ENCODE data around the gene RIPPLY2.
"Not testable (repeated sequence)": the region's sequence is repeated elsewhere in the genome, so short reads cannot be mapped to it uniquely, and the experiment has no call there.

The RIPPLY2 gene, protein sequence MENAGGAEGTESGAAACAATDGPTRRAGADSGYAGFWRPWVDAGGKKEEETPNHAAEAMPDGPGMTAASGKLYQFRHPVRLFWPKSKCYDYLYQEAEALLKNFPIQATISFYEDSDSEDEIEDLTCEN

DNA sequence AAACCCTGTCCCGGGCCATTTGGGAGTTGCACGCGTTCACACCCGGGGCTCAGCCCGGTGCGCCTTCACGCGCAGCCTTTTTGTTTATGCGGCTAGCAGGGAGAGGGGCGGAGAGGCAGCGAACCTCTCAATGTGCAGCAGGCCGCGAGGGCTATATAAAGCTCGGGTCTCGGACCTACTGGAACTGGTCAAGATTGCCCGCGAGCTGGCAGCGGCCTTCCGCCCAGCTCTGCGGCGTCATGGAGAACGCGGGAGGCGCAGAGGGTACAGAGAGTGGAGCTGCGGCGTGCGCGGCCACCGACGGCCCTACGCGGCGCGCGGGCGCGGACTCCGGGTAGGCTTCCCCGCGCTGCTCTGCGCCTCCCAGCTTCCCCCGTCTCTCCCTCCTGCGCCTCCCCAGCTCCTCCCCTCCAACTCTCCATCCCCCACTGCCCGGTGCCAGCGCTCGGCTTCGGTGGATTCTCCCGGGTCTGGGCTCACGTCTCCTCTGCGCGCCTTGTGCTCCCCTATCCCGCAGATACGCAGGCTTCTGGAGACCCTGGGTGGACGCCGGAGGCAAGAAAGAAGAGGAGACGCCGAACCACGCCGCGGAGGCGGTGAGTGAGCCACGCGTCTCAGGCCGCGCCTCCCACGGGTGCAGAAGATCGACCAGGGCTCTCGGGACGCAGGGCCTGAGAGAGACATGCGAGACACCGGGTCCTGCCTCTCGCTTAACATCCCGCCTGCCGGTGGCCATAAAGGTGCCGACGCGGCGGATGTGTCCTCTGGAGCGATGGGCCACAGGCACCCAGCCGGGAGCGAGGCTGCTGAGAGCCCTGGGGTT is at the start of gene RIPPLY2:
RIPPLY2 (plus strand) TSS at position 183 of the 823 bp plus-strand sequence; CDS start at position 240, 57 bp downstream.
- DNase-seq (ENCODE audit: low spot score): no peak

GRCh38 chr6:83803492-83803891 is 49.7 kb upstream of the RIPPLY2 start:
- not testable (repeated sequence) for FAIRE-seq; DNase-seq (ENCODE audit: low spot score)

More for the DNA sequence above, at the start of gene RIPPLY2:
- FAIRE-seq: no peak

GRCh38 chr6:83804886-83805285 is 48.3 kb upstream of the RIPPLY2 start:
- DNase-seq (ENCODE audit: low spot score): no peak
- no peak for FAIRE-seq

- DNase-seq (ENCODE audit: low spot score) (no peak), FAIRE-seq (no peak)
Observed at GRCh38 chr6:83808005-83808404, 45.2 kb upstream of the RIPPLY2 start.

- no peak for FAIRE-seq
Observed at GRCh38 chr6:83808926-83809325, 44.2 kb upstream of the RIPPLY2 start.

GRCh38 chr6:83812595-83812994 is 40.6 kb upstream of the RIPPLY2 start:
- DNase-seq (ENCODE audit: low spot score): no peak
- FAIRE-seq: no peak

More at GRCh38 chr6:83808926-83809325, 44.2 kb upstream of the RIPPLY2 start:
- DNase-seq (ENCODE audit: low spot score): no peak

DNA sequence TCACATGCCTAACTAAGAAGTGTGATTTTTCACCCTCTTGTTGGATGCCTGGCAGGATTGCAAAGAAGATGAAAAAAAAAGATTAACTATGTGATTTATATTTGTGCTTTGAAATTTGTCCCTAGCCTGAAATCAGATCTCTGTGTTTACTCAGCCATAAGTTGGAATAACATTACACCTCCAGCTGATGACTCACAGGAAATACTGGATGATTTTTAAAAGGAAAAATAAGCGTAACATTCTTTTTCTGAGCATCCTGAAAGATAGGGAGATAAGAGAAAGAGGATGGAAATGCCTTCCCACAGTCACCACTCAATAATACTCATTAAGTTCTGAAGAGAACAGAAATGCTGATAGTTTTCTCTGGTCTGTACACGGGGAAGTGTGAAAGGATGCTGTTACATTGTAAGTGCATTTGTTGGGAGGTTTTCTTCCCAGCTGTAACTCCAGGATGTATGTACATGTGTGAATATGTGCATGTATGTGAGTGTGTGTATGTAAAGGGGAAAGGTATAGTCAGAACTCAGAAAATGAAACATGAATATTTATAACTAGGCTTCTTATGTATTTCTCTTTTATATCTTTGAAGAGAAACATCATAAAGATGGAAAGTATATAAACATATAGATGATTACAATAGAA is 37.4 kb upstream of the RIPPLY2 start:
- DNase-seq (ENCODE audit: low spot score) (no peak), FAIRE-seq (no peak)

DNA sequence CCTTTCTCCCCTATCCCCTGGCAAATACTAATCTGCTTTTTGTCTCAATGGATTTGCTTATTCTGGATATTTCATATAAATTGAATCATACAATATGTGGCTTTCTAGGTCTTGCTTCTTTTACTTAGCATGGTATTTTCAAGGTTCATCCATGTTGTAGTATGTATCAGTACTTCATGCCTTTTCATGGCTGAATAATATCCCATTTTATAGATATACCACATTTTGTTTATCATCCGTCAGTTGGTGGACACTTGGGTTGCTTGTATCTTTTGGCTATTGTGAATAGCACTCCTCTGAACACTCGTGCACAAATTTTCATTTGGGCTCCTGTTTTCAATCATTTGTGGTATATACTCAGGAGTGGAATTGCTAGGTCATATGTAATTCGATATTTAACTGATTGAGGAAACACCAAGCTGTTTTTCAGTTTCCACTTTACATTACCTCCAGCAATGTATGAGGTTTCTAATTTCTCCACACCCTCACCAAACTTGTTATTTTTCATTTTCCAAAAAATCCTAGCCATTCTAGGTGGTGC is 30.5 kb upstream of the RIPPLY2 start:
- DNase-seq (ENCODE audit: low spot score) (no peak), FAIRE-seq (no peak)

DNA sequence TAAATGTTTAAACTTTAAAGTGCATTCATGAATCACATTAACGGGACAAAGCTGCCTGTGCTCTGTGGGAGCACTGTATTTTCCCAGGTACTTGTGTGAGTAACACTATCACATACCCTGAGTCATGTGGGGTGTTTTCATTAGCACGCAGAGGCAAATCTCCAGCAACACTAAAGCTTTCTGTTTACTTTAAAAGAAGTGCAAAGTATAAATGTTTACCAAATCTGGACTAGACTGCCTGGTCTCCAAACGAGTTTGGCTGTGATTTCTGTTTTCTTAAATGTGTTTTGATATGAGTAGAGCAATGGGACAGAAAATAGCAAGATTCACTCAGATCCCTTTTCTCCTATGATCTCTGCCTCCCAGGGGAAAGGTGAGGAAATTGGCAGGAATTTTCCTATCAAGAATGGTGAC is 28.8 kb upstream of the RIPPLY2 start:
- DNase-seq (ENCODE audit: low spot score) (no peak), FAIRE-seq (no peak)

DNA sequence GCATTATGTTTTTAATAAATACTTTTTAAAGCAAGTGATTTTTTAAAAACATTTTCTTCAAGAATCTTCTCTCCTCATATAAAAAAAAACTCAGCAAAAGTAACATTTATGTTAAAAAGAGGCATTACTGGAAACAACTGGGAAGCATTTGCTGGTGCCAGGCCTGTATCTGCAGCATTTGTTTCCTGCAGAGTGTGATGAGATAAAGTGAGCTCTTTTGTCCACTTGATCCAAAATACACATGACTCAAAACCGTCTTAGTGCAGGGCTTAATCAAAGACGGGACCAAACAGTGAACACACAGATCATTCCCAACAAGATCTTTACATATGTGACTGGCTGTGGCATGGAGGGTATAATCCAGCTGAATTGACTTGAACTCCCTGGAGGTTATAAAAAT is 28.3 kb upstream of the RIPPLY2 start:
- no peak for FAIRE-seq
- no peak for DNase-seq (ENCODE audit: low spot score)

DNA sequence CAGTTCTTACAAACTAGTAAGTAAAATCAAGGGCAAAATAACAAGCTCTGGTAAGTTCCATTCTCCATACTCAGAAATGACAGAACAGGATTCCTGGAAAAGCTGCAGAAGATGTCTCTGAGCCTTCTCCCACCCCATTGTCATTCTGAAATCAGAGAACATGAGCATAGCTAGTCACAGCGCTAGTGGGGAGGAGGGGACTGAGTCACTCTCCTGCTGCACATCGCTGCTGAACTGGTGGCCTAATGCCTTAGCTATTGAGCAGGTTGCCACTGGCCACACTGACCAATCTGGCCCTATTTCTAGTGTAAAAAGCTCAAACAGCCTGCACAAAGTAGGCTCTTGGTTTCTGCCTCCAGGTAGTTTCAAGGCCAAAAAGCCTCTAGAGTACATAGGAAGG is 26.1 kb upstream of the RIPPLY2 start:
- FAIRE-seq (no peak), DNase-seq (ENCODE audit: low spot score) (no peak)

DNA sequence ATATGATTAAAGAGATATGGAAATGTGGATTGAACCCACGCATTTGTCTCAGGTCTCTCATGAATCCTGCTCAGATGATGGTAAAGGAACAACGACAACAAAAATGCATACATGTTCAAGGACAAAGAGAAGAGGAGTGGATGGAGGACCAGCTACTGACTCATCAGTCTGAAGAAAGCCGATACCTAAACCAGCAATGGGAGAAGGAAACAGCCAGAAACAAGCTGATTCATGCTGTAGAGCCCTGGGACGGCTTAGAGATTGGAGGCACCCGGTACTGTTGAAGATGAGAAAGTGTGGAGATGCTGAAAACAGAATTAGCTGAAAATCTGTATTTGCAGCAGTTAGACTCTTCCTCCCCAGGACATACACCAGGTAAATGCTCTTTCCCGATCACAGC is 14.4 kb upstream of the RIPPLY2 start:
- FAIRE-seq: no peak
- DNase-seq (ENCODE audit: low spot score): no peak

GRCh38 chr6:83844170-83844569 is 9.0 kb upstream of the RIPPLY2 start:
- FAIRE-seq: no peak
- DNase-seq (ENCODE audit: low spot score): no peak

GRCh38 chr6:83846291-83846690 is 6.9 kb upstream of the RIPPLY2 start:
- FAIRE-seq: no peak
- DNase-seq (ENCODE audit: low spot score): no peak

DNA sequence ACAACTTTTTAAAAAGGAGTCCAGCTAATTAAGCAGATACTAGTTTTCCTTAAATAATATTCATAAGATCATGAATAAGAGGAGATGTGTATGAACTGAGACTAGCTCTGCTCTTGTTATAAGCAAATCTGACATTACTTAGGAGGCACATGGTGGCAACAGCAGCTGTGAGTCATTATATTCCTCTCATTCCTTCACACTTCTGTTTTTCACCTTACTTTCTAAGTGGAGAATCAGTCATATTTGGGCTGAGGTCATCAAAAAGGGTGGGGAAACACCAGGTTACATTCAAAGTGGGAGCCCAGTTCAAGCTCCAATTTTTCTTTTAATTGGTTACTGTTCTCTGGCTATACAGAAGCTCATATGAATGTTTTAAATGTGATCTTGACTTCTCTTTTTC is 6.0 kb upstream of the RIPPLY2 start:
- DNase-seq (ENCODE audit: low spot score) (no peak), FAIRE-seq (no peak)

GRCh38 chr6:83849127-83849526 is 4.0 kb upstream of the RIPPLY2 start:
- FAIRE-seq: no peak
- DNase-seq (ENCODE audit: low spot score): no peak

DNA sequence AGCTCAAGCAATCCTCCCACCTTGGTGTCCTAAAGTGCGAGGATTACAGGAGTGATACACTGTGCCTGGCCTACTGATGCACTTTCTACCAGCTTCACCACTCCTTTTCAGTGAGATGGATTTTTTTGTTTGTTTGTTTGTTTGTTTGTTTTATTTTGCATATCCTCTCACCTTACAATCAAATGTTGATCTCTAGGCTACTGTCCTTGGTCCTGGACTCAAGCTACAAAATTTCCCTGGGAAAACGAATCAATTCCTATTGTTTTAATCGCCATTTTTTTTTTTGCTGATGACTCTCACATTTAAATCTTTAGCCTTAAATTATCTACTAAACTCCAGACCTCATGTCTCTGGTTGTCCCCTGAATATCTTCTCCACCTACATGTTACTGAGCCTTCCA is 3.5 kb upstream of the RIPPLY2 start:
- no peak for DNase-seq (ENCODE audit: low spot score)

GRCh38 chr6:83852528-83853177 is 507 bp upstream of the RIPPLY2 start:
- FAIRE-seq: no peak
- DNase-seq (ENCODE audit: low spot score): no peak

More for the DNA sequence above, 3.5 kb upstream of the RIPPLY2 start:
- FAIRE-seq: no peak

GRCh38 chr6:83854001-83854501 is 891 bp downstream of the RIPPLY2 start:
- DNase-seq (ENCODE audit: low spot score) (no peak), FAIRE-seq (no peak)

DNA sequence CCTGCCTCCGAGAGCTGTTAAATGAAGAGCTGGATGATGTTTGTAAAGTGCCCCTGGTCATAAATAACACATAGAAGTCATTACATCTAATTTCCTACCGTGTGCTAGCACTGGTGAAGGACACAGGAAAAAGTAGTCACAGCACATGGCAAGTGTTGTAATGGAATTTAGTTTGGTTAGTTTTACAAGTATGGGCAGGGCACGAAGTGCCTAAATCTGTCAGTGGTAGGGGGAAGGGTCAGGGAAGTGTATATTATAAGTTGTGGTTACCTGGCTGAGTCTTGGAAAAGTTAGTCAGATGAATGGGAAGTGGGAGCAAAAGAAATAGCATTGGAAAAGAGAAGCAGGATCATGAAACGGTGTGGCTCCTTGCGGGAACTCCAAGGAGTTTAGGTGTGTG is 1.6 kb downstream of the RIPPLY2 start:
- DNase-seq (ENCODE audit: low spot score): no peak
- FAIRE-seq: no peak

All from RCC 7860 (cell line).